ENCODE data around the gene GTF2IRD1.
A peak's percentile ranks its signal among the peaks of the same experiment; 100 is the strongest.
"Not testable (repeated sequence)": the region's sequence is repeated elsewhere in the genome, so short reads cannot be mapped to it uniquely, and the experiment has no call there.

GTF2IRD1 gene

GRCh38 chr7:74466196-74466813 is 12.6 kb downstream of the GTF2IRD1 start:
- DNase-seq (ENCODE audit: low spot score): no peak

- DNase-seq (ENCODE audit: low spot score): no peak
These were observed 14.2 kb downstream of the GTF2IRD1 start for GRCh38 chr7:74467876-74468275.

DNA sequence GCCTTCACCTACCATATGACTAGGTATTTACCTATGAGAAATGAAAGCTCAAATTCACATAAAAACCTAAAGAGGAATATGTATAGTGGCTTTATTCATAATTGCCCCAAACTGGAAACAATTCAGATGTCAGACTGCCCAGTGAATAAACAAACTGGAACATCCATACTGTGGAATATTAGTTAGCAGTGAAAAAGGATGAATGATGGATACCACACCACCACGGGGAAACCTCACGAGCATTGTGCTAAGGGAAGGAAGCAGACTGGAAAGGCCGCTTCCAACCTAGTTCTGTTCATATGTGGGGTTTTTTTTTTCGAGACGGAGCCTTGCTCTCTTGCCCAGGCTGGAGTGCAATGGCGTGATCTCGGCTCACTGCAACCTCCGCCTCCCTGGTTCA is 16.8 kb downstream of the GTF2IRD1 start:
- DNase-seq (ENCODE audit: low spot score): no peak

DNA sequence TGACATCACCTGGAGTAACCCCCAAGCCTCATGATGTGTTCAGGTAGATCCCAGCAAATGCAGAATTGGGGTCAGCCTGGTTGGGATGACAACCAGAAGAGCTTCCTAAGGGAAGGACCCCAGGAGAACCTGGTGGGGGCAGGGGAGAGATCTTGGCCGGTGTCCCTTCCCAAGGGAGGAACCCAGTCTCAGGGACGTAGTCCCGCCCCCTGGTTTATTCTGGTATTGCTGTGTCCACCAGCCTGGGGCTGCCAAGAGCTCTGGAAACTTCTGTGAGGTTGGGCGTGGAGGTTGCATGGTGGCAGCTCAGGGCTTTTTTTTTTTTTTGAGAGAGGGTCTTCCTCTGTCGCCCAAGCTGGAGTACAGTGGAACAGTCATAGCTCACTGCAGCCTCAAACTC is 19.4 kb downstream of the GTF2IRD1 start:
- DNase-seq (ENCODE audit: low spot score): no peak

DNA sequence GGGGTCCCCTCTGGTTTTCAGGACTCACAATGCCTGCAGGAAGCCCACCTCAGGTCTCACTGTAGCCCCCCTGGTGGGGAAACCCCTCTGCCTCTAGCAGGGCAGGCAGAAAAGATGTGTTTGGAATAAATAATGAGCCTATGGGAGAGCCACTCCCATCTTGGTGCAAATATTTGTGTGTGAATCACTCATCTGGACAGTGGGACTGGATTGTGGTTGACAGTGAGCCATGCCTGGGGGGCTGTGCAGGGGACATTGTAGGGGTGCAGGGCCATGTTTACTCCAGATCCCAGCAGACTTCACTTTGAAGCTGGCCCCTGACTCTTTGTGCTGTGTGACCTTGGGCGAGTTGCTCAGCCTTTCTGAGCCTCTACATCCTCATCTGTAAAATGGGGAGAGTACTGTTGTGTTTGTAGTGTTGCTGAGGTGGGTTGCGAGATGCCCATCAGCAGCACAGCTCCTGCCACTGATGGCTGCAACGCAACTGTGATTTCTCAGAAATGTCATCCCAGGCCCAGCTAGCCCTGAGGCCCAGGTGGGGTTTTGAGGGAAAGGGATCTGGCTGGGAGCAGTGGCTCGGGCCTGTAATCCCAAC is 20.7 kb downstream of the GTF2IRD1 start:
- no peak for DNase-seq (ENCODE audit: low spot score)

DNA sequence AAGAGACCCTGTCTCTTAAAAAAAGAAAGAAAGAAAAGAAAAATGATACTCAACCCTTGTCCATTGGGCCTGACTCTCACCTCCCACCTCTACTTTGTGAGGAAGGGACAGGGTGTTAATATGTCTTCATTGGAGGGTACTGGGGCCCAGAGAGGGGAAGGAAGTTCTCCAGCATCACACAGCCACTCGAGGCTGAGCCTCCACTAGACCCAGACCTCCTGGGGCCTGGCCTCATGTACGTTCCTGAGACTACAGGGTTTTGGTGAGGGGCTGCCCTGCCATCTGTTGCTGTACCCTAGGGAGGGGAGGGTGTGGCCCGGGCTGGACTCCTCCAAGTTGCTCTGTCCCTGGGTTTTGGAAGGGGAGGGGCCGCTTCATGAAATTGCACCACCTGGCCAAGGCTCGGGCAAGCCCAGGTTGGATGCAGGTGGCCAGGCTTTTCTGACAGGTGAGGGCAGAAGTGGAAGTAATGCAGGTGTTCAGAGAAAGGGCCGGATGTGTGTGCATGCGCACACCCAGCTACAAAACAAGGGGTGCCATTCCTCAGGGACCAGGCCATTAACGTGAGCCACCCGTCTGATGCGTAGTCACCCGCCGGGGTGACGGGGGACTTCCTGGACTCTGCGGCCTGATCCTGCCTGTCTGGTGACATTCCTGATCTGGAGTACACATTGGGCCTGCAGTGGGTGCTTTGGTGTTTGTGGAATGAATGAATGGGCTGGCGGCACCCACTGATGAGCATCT is 21.7 kb downstream of the GTF2IRD1 start:
- DNase-seq (ENCODE audit: low spot score): peak; percentile 56

GRCh38 chr7:74475987-74476350 is 22.3 kb downstream of the GTF2IRD1 start:
- no peak for DNase-seq (ENCODE audit: low spot score)

DNA sequence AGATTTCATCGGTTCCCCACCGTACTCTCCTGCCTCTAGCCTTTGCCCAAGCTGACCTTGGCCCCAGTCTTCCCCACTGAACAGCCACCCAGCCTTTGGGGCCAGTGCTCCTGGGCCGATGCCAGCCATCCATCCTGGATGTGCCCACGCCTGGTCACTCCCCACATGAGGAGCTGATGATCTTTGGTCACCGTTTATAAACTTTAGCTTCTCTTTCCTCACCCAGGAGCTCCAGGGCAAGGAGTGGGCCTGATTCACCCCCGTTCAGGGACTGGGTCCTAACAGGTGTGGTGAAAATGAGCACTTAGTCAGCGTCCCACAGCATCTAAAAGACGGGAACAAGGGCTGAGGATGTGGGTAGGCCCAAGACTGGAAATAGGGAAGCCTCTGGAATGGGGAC is 22.9 kb downstream of the GTF2IRD1 start:
- DNase-seq (ENCODE audit: low spot score): peak; percentile 39

GRCh38 chr7:74478671-74479065 is 25.0 kb downstream of the GTF2IRD1 start:
- DNase-seq (ENCODE audit: low spot score): no peak

GRCh38 chr7:74479066-74479781 is 25.5 kb downstream of the GTF2IRD1 start:
- DNase-seq (ENCODE audit: low spot score): peak; percentile 70

- peak; percentile 85 for DNase-seq (ENCODE audit: low spot score)
These were observed 26.5 kb downstream of the GTF2IRD1 start for GRCh38 chr7:74479961-74480829.

DNA sequence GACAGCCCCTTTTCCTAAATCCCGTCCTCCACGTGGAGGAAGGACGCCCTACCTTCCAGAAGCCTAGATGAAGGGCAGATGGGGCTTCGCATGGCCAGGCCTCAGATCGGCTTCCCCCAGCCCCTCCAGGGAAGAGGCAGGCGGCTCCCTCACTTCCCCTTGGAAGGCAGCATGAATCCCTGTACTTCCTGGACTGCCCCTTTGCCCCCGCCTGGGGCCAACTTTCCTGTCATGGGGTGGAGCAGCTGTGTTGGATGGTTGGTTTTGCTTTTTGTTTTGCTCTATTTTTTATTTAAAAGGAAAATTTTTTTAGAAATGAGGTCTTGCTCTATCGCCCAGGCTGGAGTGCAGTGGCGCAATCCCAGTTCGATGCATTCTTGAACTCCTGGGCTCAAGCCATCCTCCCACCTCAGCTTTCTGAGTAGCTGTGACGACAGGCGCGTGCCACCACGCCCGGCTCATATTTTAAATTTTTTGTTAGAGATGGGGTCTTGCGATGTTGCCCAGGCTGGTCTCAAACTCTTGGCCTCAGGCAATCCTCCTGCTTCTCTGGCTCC is 27.2 kb downstream of the GTF2IRD1 start:
- DNase-seq (ENCODE audit: low spot score): peak; percentile 77

- DNase-seq (ENCODE audit: low spot score): no peak
These were observed 27.9 kb downstream of the GTF2IRD1 start for GRCh38 chr7:74481458-74482196.

- DNase-seq (ENCODE audit: low spot score): no peak
These were observed 28.4 kb downstream of the GTF2IRD1 start for GRCh38 chr7:74482197-74482467.

DNA sequence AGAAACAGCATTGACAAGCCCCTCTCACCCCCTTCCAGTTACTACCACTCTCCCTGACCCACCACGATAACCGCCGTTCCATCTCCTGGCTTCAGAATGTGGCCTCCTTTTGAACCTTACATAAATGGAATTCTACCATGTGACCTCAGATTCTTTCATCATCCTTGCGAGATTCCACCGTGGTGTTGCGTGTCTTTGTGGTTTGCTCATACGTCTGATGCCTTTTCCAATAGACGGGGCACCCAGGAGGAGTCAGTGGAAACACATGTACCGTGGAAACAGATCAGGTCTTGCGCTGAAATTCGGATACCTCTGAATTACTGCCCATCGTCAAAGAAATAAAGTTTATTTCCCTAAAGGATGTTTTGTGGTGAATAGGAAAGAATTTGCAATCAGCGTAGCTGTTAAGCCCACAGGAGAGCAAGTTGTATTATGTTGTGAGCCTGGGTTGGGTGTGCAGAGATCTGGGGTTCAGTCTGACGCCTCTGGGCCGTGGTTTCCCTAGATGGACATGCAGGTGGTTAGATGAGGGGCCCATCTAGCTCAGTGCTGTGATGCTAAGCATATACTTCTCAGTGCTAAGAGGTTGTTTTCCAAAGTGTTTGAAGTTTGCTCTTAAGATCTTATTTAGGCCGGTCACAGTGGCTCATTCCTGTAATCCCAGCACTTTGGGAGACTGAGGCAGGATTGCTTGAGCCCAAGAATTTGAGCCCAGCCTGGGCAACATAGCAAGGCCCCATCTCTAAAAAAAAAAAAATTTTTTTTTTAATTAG is 29.1 kb downstream of the GTF2IRD1 start:
- DNase-seq (ENCODE audit: low spot score): peak; percentile 94

GRCh38 chr7:74483402-74484336 is 30.0 kb downstream of the GTF2IRD1 start:
- DNase-seq (ENCODE audit: low spot score): peak; percentile 98

DNA sequence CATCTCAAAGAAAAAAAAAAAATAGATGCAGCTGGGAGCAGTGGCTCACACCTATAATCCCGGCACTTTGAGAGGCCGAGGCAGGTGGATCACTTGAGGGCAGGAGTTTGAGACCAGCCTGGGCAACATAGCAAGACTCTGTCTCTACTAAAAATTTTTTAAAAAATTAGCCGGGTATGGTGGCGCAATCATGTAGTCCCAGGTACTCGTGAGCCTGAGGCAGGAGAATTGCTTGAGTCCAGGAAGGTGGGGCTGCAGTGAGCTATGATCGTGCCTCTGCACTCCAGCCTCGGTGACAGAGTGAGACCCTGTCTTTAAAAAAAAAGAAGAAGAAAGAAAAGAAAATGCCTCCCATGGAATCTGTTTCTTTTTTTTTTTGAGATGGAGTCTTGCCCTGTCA is 31.9 kb downstream of the GTF2IRD1 start:
- DNase-seq (ENCODE audit: low spot score): no peak

- not testable (repeated sequence) for DNase-seq (ENCODE audit: low spot score)
These were observed 34.9 kb downstream of the GTF2IRD1 start for GRCh38 chr7:74488518-74489030.
